Measurements from ENCODE around the gene RNASET2. TPM values are rescaled to one million over a fixed set of nuclear protein-coding genes. Genes with fewer than 3 reads are reported as not detected.
"Not testable (repeated sequence)": the region's sequence is repeated elsewhere in the genome, so short reads cannot be mapped to it uniquely, and the experiment has no call there.

The RNASET2 gene
- total and polyA plus RNA-seq, 4 donors, result 51.7 to 66.6 (median 58.9) TPM

GRCh38 chr6:166900956-166901607 is 55.3 kb downstream of the RNASET2 start:
- no peak for DNase-seq (ENCODE audit: low read depth in 4 of 6, low spot score in 6 of 6)
- Histone ChIP-seq H3K9me3 (ENCODE audit: control insufficient read depth, insufficient read depth, low read length) (no peaks in the 10 kb centered on the region), H3K36me3 (ENCODE audit: control insufficient read depth, insufficient read depth, low read length) (peaks cover 3% of the 10 kb centered on the region), H3K27ac (ENCODE audit: low read depth, low read length) (no peak overlapping the region), H3K27me3 (ENCODE audit: control insufficient read depth, insufficient read depth, low read length) (no peaks in the 10 kb centered on the region), H3K4me3 (ENCODE audit: low read depth, low read length) (no peak overlapping the region), H3K4me1 (ENCODE audit: control insufficient read depth, insufficient read depth, low read length) (peaks cover 34% of the 10 kb centered on the region)
- 96% methylated on average over 52 of the region's 53 CpGs for WGBS (ENCODE audit: insufficient coverage)

DNA sequence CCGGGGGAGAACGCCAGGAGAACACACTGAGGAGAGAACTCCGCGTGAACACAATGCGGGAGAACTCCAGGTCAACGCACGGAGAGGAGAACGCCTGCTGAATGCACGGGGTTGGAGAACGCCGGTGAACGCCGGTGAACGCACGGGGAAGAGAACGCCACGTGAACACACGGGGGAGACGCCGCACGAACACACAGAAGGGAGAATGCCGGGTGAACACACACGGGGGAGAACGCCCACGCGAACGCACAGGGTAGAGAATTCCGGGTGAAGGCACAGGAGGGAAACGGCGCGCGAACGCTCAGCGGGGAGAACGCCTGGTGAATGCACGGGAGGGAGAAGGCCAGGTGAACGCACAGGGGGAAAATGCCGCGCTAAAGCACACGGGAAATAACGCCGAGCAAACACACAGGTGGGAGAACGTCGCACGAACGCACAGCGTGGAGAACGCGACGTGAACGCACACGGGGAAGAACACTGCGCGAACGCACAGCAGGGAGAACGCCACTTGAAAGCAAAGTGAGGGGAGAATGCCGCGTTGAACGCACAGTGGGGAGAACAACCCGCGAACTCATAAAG is 56.1 kb downstream of the RNASET2 start:
- H3K36me3 ChIP-seq (ENCODE audit: control insufficient read depth, insufficient read depth, low read length), result peaks cover 3% of the 10 kb centered on the region
- H3K27me3 ChIP-seq (ENCODE audit: control insufficient read depth, insufficient read depth, low read length), result no peaks in the 10 kb centered on the region
- no peaks in the 10 kb centered on the region for H3K9me3 ChIP-seq (ENCODE audit: control insufficient read depth, insufficient read depth, low read length)
- no peak overlapping the region for H3K4me3 ChIP-seq (ENCODE audit: low read depth, low read length)
- WGBS (ENCODE audit: insufficient coverage), result 94% methylated on average over 61 of the region's 61 CpGs
- H3K27ac ChIP-seq (ENCODE audit: low read depth, low read length), result no peak overlapping the region
- no peak for DNase-seq (ENCODE audit: low read depth in 4 of 6, low spot score in 6 of 6)
- peaks cover 28% of the 10 kb centered on the region for H3K4me1 ChIP-seq (ENCODE audit: control insufficient read depth, insufficient read depth, low read length)

DNA sequence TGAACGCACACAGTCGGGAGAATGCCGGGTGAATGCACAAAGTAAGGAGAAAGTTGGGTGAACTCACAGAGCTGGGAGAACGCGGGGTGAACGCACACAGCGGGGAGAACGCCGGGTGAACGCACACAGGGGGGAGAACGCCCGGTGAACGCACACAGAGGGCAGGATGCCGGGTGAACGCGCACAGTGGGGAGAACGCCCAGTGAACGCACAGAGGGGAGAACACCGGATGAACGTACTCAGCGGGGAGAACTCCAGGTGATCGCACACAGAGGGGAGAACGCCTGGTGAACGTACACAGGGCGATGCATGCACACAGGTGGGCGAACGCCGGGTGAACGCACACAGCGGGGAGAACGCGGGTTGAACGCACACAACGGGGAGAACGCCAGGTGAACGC is 57.4 kb downstream of the RNASET2 start:
- Histone ChIP-seq H3K27me3 (ENCODE audit: control insufficient read depth, insufficient read depth, low read length) (no peaks in the 10 kb centered on the region), H3K9me3 (ENCODE audit: control insufficient read depth, insufficient read depth, low read length) (no peaks in the 10 kb centered on the region), H3K4me3 (ENCODE audit: low read depth, low read length) (no peak overlapping the region), H3K4me1 (ENCODE audit: control insufficient read depth, insufficient read depth, low read length) (peaks cover 15% of the 10 kb centered on the region), H3K36me3 (ENCODE audit: control insufficient read depth, insufficient read depth, low read length) (peaks cover 3% of the 10 kb centered on the region), H3K27ac (ENCODE audit: low read depth, low read length) (no peak overlapping the region)
- WGBS (ENCODE audit: insufficient coverage), result 94% methylated on average over 36 of the region's 36 CpGs
- no peak for DNase-seq (ENCODE audit: low read depth in 4 of 6, low spot score in 6 of 6)

DNA sequence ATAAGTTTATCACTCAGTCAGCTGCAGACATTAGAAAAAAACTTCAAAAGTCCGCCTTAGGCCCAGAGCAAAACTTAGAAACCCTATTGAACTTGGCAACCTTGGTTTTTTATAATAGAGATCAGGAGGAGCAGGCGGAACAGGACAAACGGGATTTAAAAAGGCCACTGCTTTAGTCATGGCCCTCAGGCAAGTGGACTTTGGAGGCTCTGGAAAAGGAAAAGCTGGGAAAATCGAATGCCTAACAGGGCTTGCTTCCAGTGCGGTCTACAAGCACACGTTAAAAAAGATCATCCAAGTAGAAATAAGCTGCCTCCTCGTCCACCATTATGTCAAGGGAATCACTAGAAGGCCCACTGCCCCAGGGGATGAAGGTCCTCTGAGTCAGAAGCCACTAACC is 61.7 kb downstream of the RNASET2 start:
- H3K4me3 ChIP-seq (ENCODE audit: low read depth, low read length); H3K4me1 ChIP-seq (ENCODE audit: control insufficient read depth, insufficient read depth, low read length); H3K27me3 ChIP-seq (ENCODE audit: control insufficient read depth, insufficient read depth, low read length); H3K9me3 ChIP-seq (ENCODE audit: control insufficient read depth, insufficient read depth, low read length); DNase-seq (ENCODE audit: low read depth in 4 of 6, low spot score in 6 of 6); H3K27ac ChIP-seq (ENCODE audit: low read depth, low read length); H3K36me3 ChIP-seq (ENCODE audit: control insufficient read depth, insufficient read depth, low read length): not testable (repeated sequence)
- 91% methylated on average over 3 of the region's 7 CpGs for WGBS (ENCODE audit: insufficient coverage)

DNA sequence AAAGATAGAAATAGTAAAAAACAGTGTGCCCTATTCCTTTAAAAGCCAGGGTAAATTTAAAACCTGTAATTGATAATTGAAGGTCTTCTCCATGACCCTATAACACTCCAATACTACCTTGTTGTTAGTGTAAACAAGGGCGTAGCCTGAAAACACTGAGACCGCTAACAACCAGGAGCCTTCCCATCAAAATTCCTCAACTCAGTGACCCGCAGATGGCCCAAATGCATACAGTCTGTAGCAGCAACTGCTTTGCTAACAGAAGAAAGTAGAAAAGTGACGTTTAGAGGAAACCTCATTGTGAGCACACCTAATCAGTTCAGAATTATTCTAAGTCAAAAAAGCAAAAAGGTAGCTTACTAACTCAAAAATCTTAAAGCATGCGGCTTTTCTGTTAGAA is 63.9 kb downstream of the RNASET2 start:
- not testable (repeated sequence) for H3K27ac ChIP-seq (ENCODE audit: low read depth, low read length); H3K9me3 ChIP-seq (ENCODE audit: control insufficient read depth, insufficient read depth, low read length); H3K4me1 ChIP-seq (ENCODE audit: control insufficient read depth, insufficient read depth, low read length); DNase-seq (ENCODE audit: low read depth in 4 of 6, low spot score in 6 of 6); H3K4me3 ChIP-seq (ENCODE audit: low read depth, low read length); H3K36me3 ChIP-seq (ENCODE audit: control insufficient read depth, insufficient read depth, low read length); H3K27me3 ChIP-seq (ENCODE audit: control insufficient read depth, insufficient read depth, low read length)
- WGBS (ENCODE audit: insufficient coverage), result 100% methylated on average over 2 of the region's 5 CpGs

DNA sequence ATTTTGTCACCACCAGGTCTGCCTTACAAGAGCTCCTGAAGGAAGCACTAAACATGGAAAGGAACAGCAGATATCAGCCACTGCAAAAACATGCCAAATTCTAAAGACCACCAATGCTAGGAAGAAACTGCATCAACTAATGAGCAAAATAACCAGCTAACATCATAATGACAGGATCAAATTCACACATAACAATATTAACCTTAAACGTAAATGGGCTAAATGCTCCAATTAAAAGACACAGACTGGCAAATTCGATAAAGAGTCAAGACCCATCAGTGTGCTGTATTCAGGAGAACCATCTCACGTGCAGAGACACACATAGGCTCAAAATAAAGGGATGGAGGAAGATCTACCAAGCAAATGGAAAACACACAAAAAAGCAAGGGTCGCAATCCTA is 69.6 kb downstream of the RNASET2 start:
- WGBS (ENCODE audit: insufficient coverage), result no CpG with 5 or more reads among the region's 4 CpGs
- H3K27ac ChIP-seq (ENCODE audit: low read depth, low read length), result not testable (repeated sequence)

GRCh38 chr6:166884958-166885357 is 71.4 kb downstream of the RNASET2 start:
- not testable (repeated sequence) for H3K9me3 ChIP-seq (ENCODE audit: control insufficient read depth, insufficient read depth, low read length); H3K4me3 ChIP-seq (ENCODE audit: low read depth, low read length); H3K36me3 ChIP-seq (ENCODE audit: control insufficient read depth, insufficient read depth, low read length); DNase-seq (ENCODE audit: low read depth in 4 of 6, low spot score in 6 of 6); H3K27me3 ChIP-seq (ENCODE audit: control insufficient read depth, insufficient read depth, low read length); H3K4me1 ChIP-seq (ENCODE audit: control insufficient read depth, insufficient read depth, low read length); H3K27ac ChIP-seq (ENCODE audit: low read depth, low read length)
- 78% methylated on average over 8 of the region's 11 CpGs for WGBS (ENCODE audit: insufficient coverage)

More for the DNA sequence above, 69.6 kb downstream of the RNASET2 start:
- H3K4me3 ChIP-seq (ENCODE audit: low read depth, low read length); H3K4me1 ChIP-seq (ENCODE audit: control insufficient read depth, insufficient read depth, low read length); H3K27me3 ChIP-seq (ENCODE audit: control insufficient read depth, insufficient read depth, low read length); H3K36me3 ChIP-seq (ENCODE audit: control insufficient read depth, insufficient read depth, low read length); DNase-seq (ENCODE audit: low read depth in 4 of 6, low spot score in 6 of 6); H3K9me3 ChIP-seq (ENCODE audit: control insufficient read depth, insufficient read depth, low read length): not testable (repeated sequence)

- no CpG with 5 or more reads among the region's 1 CpG for WGBS (ENCODE audit: insufficient coverage)
- H3K4me3 ChIP-seq (ENCODE audit: low read depth, low read length), result no peak overlapping the region
- H3K4me1 ChIP-seq (ENCODE audit: control insufficient read depth, insufficient read depth, low read length), result no peaks in the 10 kb centered on the region
- H3K27ac ChIP-seq (ENCODE audit: low read depth, low read length), result no peak overlapping the region
- H3K9me3 ChIP-seq (ENCODE audit: control insufficient read depth, insufficient read depth, low read length), result no peaks in the 10 kb centered on the region
- H3K36me3 ChIP-seq (ENCODE audit: control insufficient read depth, insufficient read depth, low read length), result no peaks in the 10 kb centered on the region
- H3K27me3 ChIP-seq (ENCODE audit: control insufficient read depth, insufficient read depth, low read length), result no peaks in the 10 kb centered on the region
- DNase-seq (ENCODE audit: low read depth in 4 of 6, low spot score in 6 of 6), result no peak
Observed at GRCh38 chr6:166879594-166879993, 76.8 kb downstream of the RNASET2 start.
